Erythroblast (primary cell): ENCODE results near the gene MAP7D1.

Source experiments
- GATA1 ChIP-seq: IDR thresholded peaks from 2 replicates; pipeline ENCODE4 v1.6.1; 2011; ENCODE audit warnings: low read depth, mild to moderate bottlenecking, control low read depth, low read length, moderate library complexity
- POLR2A ChIP-seq: IDR thresholded peaks from 2 replicates; pipeline ENCODE4 v1.6.1; 2011; ENCODE audit warnings: mild to moderate bottlenecking, low read length

- peak; percentile 54 for TF ChIP-seq POLR2A
- TF ChIP-seq GATA1, result no peak
Measured at GRCh38 chr1:36150296-36151133, 5.4 kb upstream of the MAP7D1 start.
